ENCODE data around the gene CAMTA1.

The CAMTA1 gene

DNA sequence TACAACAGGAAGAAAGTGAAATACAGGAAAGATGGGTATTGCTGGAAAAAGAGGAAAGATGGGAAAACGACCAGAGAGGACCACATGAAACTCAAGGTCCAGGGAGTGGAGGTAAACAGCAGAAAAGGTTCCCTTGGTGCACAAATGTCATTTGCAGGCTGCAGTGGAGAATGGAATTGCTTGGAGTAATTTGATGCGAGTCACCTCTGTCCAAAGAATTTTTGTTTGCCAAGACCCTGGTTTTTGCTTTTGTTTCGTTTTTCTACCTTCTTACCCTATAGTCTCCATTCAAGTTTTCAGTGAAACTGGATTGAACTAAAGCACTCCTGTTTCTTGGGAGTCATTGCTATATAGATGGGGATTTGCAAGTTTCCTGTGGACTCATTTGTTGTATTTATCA is 464.3 kb downstream of the CAMTA1 start:
- H3K4me2 ChIP-seq (ENCODE audit: insufficient read depth, low read length), result no peak overlapping the region
- no peaks in the 10 kb centered on the region for H3K4me1 ChIP-seq (ENCODE audit: insufficient read depth, low read length)
- no peak overlapping the region for H3K4me3 ChIP-seq (ENCODE audit: low read depth in 1 of 2, low read length in 2 of 2)
- peaks cover 4% of the 10 kb centered on the region; the same call in 1 of the 2 replicates for H4K20me1 ChIP-seq (ENCODE audit: insufficient read depth, low read length)
- no peaks in the 10 kb centered on the region for H3K79me2 ChIP-seq (ENCODE audit: insufficient read depth, low read length)
- no peak for TF ChIP-seq EZH2 (IDR thresholded peaks at IDR 0.05; ENCODE audit: borderline replicate concordance, low read depth, low read length, severe bottlenecking)
- TF ChIP-seq, protein P1, sequence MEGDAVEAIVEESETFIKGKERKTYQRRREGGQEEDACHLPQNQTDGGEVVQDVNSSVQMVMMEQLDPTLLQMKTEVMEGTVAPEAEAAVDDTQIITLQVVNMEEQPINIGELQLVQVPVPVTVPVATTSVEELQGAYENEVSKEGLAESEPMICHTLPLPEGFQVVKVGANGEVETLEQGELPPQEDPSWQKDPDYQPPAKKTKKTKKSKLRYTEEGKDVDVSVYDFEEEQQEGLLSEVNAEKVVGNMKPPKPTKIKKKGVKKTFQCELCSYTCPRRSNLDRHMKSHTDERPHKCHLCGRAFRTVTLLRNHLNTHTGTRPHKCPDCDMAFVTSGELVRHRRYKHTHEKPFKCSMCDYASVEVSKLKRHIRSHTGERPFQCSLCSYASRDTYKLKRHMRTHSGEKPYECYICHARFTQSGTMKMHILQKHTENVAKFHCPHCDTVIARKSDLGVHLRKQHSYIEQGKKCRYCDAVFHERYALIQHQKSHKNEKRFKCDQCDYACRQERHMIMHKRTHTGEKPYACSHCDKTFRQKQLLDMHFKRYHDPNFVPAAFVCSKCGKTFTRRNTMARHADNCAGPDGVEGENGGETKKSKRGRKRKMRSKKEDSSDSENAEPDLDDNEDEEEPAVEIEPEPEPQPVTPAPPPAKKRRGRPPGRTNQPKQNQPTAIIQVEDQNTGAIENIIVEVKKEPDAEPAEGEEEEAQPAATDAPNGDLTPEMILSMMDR (IDR thresholded peaks at IDR 0.05; ENCODE audit: borderline replicate concordance, extremely low read depth, low read length, poor library complexity, severe bottlenecking), result no peak
- ATAC-seq (ENCODE audit: insufficient read depth, low read depth) (no peak), DNase-seq (no peak)
- H3K36me3 ChIP-seq (ENCODE audit: insufficient read depth, low read length), result no peaks in the 10 kb centered on the region
- peaks cover 3% of the 10 kb centered on the region for H3K27me3 ChIP-seq (ENCODE audit: insufficient read depth, low read length, poor library complexity)
- H3K27ac ChIP-seq (ENCODE audit: low read length), result no peak overlapping the region
- H3K9ac ChIP-seq (ENCODE audit: low read depth, low read length), result no peak overlapping the region
- no peak overlapping the region for H2AFZ ChIP-seq (ENCODE audit: low read depth, low read length)
- H3K9me3 ChIP-seq (ENCODE audit: insufficient read depth, low read length, severe bottlenecking), result no peaks in the 10 kb centered on the region

DNA sequence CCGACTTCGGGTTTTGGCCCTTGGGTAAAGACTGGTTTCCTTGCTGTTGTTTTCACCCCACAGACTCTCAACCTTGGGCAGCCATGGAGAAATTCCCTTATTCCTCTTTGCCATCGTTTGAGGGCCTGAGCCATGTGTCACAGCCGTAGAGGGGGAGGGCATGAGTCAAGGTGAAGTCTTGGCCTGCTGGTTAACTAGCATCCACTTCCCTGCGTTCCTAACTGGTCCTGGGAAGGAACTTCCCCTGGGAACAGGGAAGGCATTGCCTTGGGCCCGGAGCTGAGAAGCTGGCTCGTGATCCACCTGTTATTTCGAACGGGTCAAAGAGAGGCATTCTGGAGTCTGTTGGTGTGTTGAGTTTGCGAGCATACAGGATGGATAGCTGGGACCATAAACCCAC is 464.9 kb downstream of the CAMTA1 start:
- Histone ChIP-seq H3K79me2 (ENCODE audit: insufficient read depth, low read length) (no peaks in the 10 kb centered on the region), H3K9me3 (ENCODE audit: insufficient read depth, low read length, severe bottlenecking) (no peaks in the 10 kb centered on the region), H3K36me3 (ENCODE audit: insufficient read depth, low read length) (no peaks in the 10 kb centered on the region), H2AFZ (ENCODE audit: low read depth, low read length) (no peak overlapping the region), H3K4me2 (ENCODE audit: insufficient read depth, low read length) (no peak overlapping the region), H3K4me3 (ENCODE audit: low read depth in 1 of 2, low read length in 2 of 2) (no peak overlapping the region), H3K4me1 (ENCODE audit: insufficient read depth, low read length) (no peaks in the 10 kb centered on the region), H3K27ac (ENCODE audit: low read length) (no peak overlapping the region), H4K20me1 (ENCODE audit: insufficient read depth, low read length) (peaks cover 4% of the 10 kb centered on the region; the same call in 1 of the 2 replicates), H3K9ac (ENCODE audit: low read depth, low read length) (no peak overlapping the region), H3K27me3 (ENCODE audit: insufficient read depth, low read length, poor library complexity) (peaks cover 3% of the 10 kb centered on the region)
- ATAC-seq (ENCODE audit: insufficient read depth, low read depth), result no peak
- DNase-seq, result no peak
- TF ChIP-seq, protein P1 (IDR thresholded peaks at IDR 0.05; ENCODE audit: borderline replicate concordance, extremely low read depth, low read length, poor library complexity, severe bottlenecking), result no peak
- no peak for TF ChIP-seq EZH2 (IDR thresholded peaks at IDR 0.05; ENCODE audit: borderline replicate concordance, low read depth, low read length, severe bottlenecking)

DNA sequence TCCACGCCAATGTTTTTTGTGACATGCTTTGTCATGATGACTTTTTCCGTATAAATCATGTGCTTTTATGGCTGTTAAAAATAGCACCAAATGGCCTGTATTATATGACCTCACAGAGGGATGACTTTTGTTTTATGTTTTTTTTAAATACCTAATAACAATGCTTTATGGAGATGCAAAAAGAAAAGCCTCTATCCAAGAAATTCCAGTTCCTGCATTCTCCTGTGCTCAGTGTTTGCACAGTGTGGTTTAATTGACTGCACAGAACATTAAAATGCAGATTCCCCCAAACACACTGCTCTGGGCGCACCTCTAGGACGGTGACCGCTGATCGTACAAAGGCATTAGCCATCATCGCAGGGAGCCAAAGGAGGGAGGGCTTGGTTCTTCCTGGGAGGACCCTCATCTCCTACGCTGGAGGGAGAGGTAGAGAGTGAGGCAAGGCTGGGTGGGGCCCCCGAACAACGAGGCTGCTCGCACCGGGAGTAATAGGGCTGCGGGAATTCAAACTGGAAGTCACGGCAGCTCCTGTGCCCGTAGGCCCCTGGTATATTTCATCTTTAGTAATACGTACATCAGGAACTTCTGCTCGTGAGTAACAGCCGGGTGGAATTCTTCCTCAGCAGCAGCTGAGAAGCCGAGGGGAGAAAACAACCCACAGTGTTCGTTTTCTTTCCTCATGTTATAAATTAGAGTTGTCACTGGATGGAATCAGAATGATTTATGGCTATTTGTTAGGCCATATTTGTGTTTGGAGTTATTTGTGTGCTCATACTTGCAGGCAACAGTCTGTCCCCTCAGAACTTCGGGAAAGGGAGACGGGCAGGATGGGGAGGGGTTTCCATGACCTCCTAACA is 465.6 kb downstream of the CAMTA1 start:
- Histone ChIP-seq H3K4me2 (ENCODE audit: insufficient read depth, low read length) (no peak overlapping the region), H3K9ac (ENCODE audit: low read depth, low read length) (no peak overlapping the region), H3K36me3 (ENCODE audit: insufficient read depth, low read length) (no peaks in the 10 kb centered on the region), H2AFZ (ENCODE audit: low read depth, low read length) (no peak overlapping the region), H3K4me3 (ENCODE audit: low read depth in 1 of 2, low read length in 2 of 2) (no peak overlapping the region), H3K79me2 (ENCODE audit: insufficient read depth, low read length) (no peaks in the 10 kb centered on the region), H3K4me1 (ENCODE audit: insufficient read depth, low read length) (no peaks in the 10 kb centered on the region), H3K9me3 (ENCODE audit: insufficient read depth, low read length, severe bottlenecking) (no peaks in the 10 kb centered on the region), H3K27ac (ENCODE audit: low read length) (no peak overlapping the region), H4K20me1 (ENCODE audit: insufficient read depth, low read length) (peaks cover 4% of the 10 kb centered on the region; the same call in 1 of the 2 replicates), H3K27me3 (ENCODE audit: insufficient read depth, low read length, poor library complexity) (peaks cover 3% of the 10 kb centered on the region)
- DNase-seq (no peak), ATAC-seq (ENCODE audit: insufficient read depth, low read depth) (no peak)
- TF ChIP-seq EZH2 (IDR thresholded peaks at IDR 0.05; ENCODE audit: borderline replicate concordance, low read depth, low read length, severe bottlenecking), result no peak
- TF ChIP-seq, protein P1 (IDR thresholded peaks at IDR 0.05; ENCODE audit: borderline replicate concordance, extremely low read depth, low read length, poor library complexity, severe bottlenecking), result no peak

Data from DND-41 (cell line).